Esophagus squamous epithelium (tissue), 5 donors: ENCODE measurements around the gene PELI1. TPM values are rescaled to one million over a fixed set of nuclear protein-coding genes. Genes with fewer than 3 reads are reported as not detected.

ENCODE experiments used
- DNase-seq: peaks from one replicate; lab custom pipeline; 2025; lab: John Stamatoyannopoulos, UW
- H3K27ac ChIP-seq, 4 donors: fragments of 200-600 bp; sonication (generic); one replicate each; pipeline ENCODE4 v1.5.1; 2016 to 2019; ENCODE audit warnings: mild to moderate bottlenecking in 1 of 4
- H3K27me3 ChIP-seq, 4 donors: fragments of 200-600 bp; sonication (generic); 1 replicate in 3 of 4; 2 replicates in 1 of 4; pipeline versions ENCODE4 v1.5.1 to v1.6.0; 2017 to 2021; ENCODE audit warnings: antibody characterized with exemption in 1 of 4
- H3K36me3 ChIP-seq, 3 donors: fragments of 200-600 bp; sonication (generic); one replicate each; pipeline ENCODE4 v1.5.1; 2016 to 2019
- H3K4me1 ChIP-seq, 3 donors: fragments of 200-600 bp; sonication (generic); one replicate each; pipeline ENCODE4 v1.5.1; 2017 to 2019
- H3K4me3 ChIP-seq, 4 donors: fragments of 200-600 bp; sonication (generic); 1 replicate in 3 of 4; 2 replicates in 1 of 4; pipeline ENCODE4 v1.5.1; 2016 to 2019; ENCODE audit warnings: mild to moderate bottlenecking in 2 of 4, moderate library complexity in 1 of 4
- H3K9me3 ChIP-seq, 3 donors: fragments of 200-600 bp; sonication (generic); one replicate each; pipeline ENCODE4 v1.5.1; 2016 to 2019
- CTCF ChIP-seq, 6 experiments: fragments of 450-650 bp in 4 of 6; fragments of 200-600 bp in 2 of 6; sonication (generic) in 2 of 6; IDR thresholded peaks; one replicate each; pipeline ENCODE4 v1.5.1; 2016 to 2019; ENCODE audit warnings: antibody characterized with exemption in 6 of 6, mild to moderate bottlenecking in 4 of 6, moderate library complexity in 4 of 6
- POLR2A ChIP-seq, 4 donors: fragments of 450-650 bp; IDR thresholded peaks; one replicate each; pipeline ENCODE4 v1.6.1; 2017; ENCODE audit warnings: antibody characterized with exemption in 4 of 4, mild to moderate bottlenecking in 4 of 4, moderate library complexity in 3 of 4
- WGBS, 2 donors: methylation state at CpG; one replicate each; pipeline ENCODE4 v1.1.5; 2018; 5-methylcytosine and 5-hydroxymethylcytosine counted together
- intact Hi-C: fragments of 100-400 bp; cut with DNase I; formaldehyde crosslinking; loops from one replicate; pipeline ENCODE4 v1.15.0; 2022
- total RNA-seq, 4 donors: library from RNA; depleted of rRNA; stranded (reverse); fragments of >200 nt; gene quantifications; one replicate each; pipeline ENCODE4 v1.1.0, GENCODE V29; 2016
- donor health status: DM: yes; HTN: yes; CAD: no.

Gene PELI1
- total RNA-seq, 4 donors from 2014 or later = 23.7 to 40.4 (median 34.5) TPM

GRCh38 chr2:64175419-64176197 lies 31.4 kb upstream of the PELI1 start:
- Histone ChIP-seq H3K9me3 (no peaks in the 10 kb centered on the region), H3K27me3 (no peaks in the 10 kb centered on the region), H3K36me3 (no peaks in the 10 kb centered on the region), H3K4me3 (no peak overlapping the region), H3K4me1 (peaks cover 0 to 10% (median 0%) of the 10 kb centered on the region in 3 donors), H3K27ac (no peak overlapping the region)
- 95 to 97% methylated on average over 5 of the region's 5 CpGs for WGBS, 2 donors
- intact Hi-C loops = no loop called here
- no peak for DNase-seq
- TF ChIP-seq POLR2A (IDR thresholded peaks at IDR 0.05) (no peak), CTCF (IDR thresholded peaks at IDR 0.05) (no peak)

GRCh38 chr2:64173156-64174135 lies 29.2 kb upstream of the PELI1 start:
- no peak for DNase-seq
- Histone ChIP-seq H3K4me1 (peaks cover under 1 to 15% (median 3%) of the 10 kb centered on the region in 3 donors), H3K4me3 (no peak overlapping the region), H3K27me3 (no peaks in the 10 kb centered on the region), H3K27ac (no peak overlapping the region), H3K36me3 (no peaks in the 10 kb centered on the region), H3K9me3 (no peaks in the 10 kb centered on the region)
- 72 to 78% methylated on average over 5 of the region's 5 CpGs for WGBS, 2 donors
- no peak for TF ChIP-seq POLR2A (IDR thresholded peaks at IDR 0.05)
- no peak for TF ChIP-seq CTCF (IDR thresholded peaks at IDR 0.05)
- intact Hi-C loops = no loop called here

GRCh38 chr2:64168756-64169155 lies 24.5 kb upstream of the PELI1 start:
- DNase-seq = no peak
- TF ChIP-seq CTCF (IDR thresholded peaks at IDR 0.05) (no peak), POLR2A (IDR thresholded peaks at IDR 0.05) (no peak)
- H3K4me3 ChIP-seq = no peak overlapping the region
- H3K27ac ChIP-seq = peak overlapping the region in 2 of 4 donors; percentile 39 to 51
- H3K36me3 ChIP-seq = no peaks in the 10 kb centered on the region
- H3K9me3 ChIP-seq = no peaks in the 10 kb centered on the region
- WGBS, 2 donors = 50 to 59% methylated on average over 1 of the region's 1 CpG
- intact Hi-C loops = no loop called here
- no peaks in the 10 kb centered on the region for H3K27me3 ChIP-seq
- H3K4me1 ChIP-seq = peaks cover 4 to 25% (median 7%) of the 10 kb centered on the region in 3 donors

GRCh38 chr2:64168201-64168600 lies 24.0 kb upstream of the PELI1 start:
- Histone ChIP-seq H3K36me3 (no peaks in the 10 kb centered on the region), H3K27me3 (no peaks in the 10 kb centered on the region), H3K4me1 (peaks cover 4 to 23% (median 7%) of the 10 kb centered on the region in 3 donors), H3K27ac (peak overlapping the region in 2 of 4 donors; percentile 39 to 51), H3K9me3 (no peaks in the 10 kb centered on the region), H3K4me3 (no peak overlapping the region)
- intact Hi-C loops = no loop called here
- DNase-seq = no peak
- TF ChIP-seq POLR2A (IDR thresholded peaks at IDR 0.05) (no peak), CTCF (IDR thresholded peaks at IDR 0.05) (no peak)
